Stimulated activated CD4-positive, alpha-beta T cell treated with anti-CD3 and anti-CD28 coated beads, TNF-alpha, amount 100 ng/mL, for 1 hour (primary cell): Measurements from ENCODE around the gene ARPP21.

Experiments used
- DNase-seq, 3 donors: peaks; one replicate each; pipeline ENCODE4 v3.0.0-alpha.2; 2020; ENCODE audit warnings: low read depth in 3 of 3, low spot score in 1 of 3

ARPP21 gene

GRCh38 chr3:35733341-35733740 is 94.0 kb downstream of the ARPP21 start:
- DNase-seq = no peak

- DNase-seq = no peak
Observed at GRCh38 chr3:35733864-35734263, 94.5 kb downstream of the ARPP21 start.

- no peak for DNase-seq
Observed at GRCh38 chr3:35737080-35737479, 97.8 kb downstream of the ARPP21 start.

- DNase-seq = no peak
Observed at GRCh38 chr3:35737527-35737926, 98.2 kb downstream of the ARPP21 start.

- no peak for DNase-seq
Observed at GRCh38 chr3:35737934-35738706, 98.8 kb downstream of the ARPP21 start.

- DNase-seq = no peak
Observed at GRCh38 chr3:35739181-35739809, 100.0 kb downstream of the ARPP21 start.

GRCh38 chr3:35739964-35740527 is 100.7 kb downstream of the ARPP21 start:
- DNase-seq = no peak

GRCh38 chr3:35743218-35743617 is 103.9 kb downstream of the ARPP21 start:
- no peak for DNase-seq

GRCh38 chr3:35744419-35744818 is 105.1 kb downstream of the ARPP21 start:
- DNase-seq = no peak

GRCh38 chr3:35745351-35745750 is 106.0 kb downstream of the ARPP21 start:
- no peak for DNase-seq

GRCh38 chr3:35745802-35746484 is 106.6 kb downstream of the ARPP21 start:
- no peak for DNase-seq

- DNase-seq = no peak
Observed at GRCh38 chr3:35746492-35746891, 107.2 kb downstream of the ARPP21 start.

GRCh38 chr3:35748144-35748543 is 108.8 kb downstream of the ARPP21 start:
- DNase-seq = no peak

GRCh38 chr3:35751207-35751606 is 111.9 kb downstream of the ARPP21 start:
- DNase-seq = no peak

GRCh38 chr3:35757991-35758757 is 118.8 kb downstream of the ARPP21 start:
- no peak for DNase-seq

GRCh38 chr3:35760146-35760545 is 120.8 kb downstream of the ARPP21 start:
- DNase-seq = no peak

- DNase-seq = no peak
Observed at GRCh38 chr3:35761311-35761710, 122.0 kb downstream of the ARPP21 start.

- no peak for DNase-seq
Observed at GRCh38 chr3:35772381-35773015, 133.2 kb downstream of the ARPP21 start.

- no peak for DNase-seq
Observed at GRCh38 chr3:35773417-35773816, 134.1 kb downstream of the ARPP21 start.

- no peak for DNase-seq
Observed at GRCh38 chr3:35776346-35776745, 137.0 kb downstream of the ARPP21 start.

GRCh38 chr3:35777065-35777464 is 137.7 kb downstream of the ARPP21 start:
- no peak for DNase-seq
